Breast epithelium (tissue), 4 donors: ENCODE measurements around the gene PLD3. TPM values are rescaled to one million over a fixed set of nuclear protein-coding genes. Genes with fewer than 3 reads are reported as not detected.

Experiments used
- DNase-seq, 2 donors: peaks; one replicate each; pipeline ENCODE4 v3.0.0-alpha.2; 2019; ENCODE audit warnings: low spot score in 2 of 2
- H3K27ac ChIP-seq, 2 donors: fragments of 200-600 bp; sonication (generic) in 1 of 2; one replicate each; pipeline ENCODE4 v1.5.1; 2016 to 2019; ENCODE audit warnings: mild to moderate bottlenecking in 1 of 2
- H3K27me3 ChIP-seq, 2 donors: fragments of 200-600 bp; sonication (generic) in 1 of 2; one replicate each; pipeline versions ENCODE4 v1.5.1 to v1.6.0; 2017 to 2019; ENCODE audit warnings: control low read depth in 1 of 2, mild to moderate bottlenecking in 1 of 2
- H3K36me3 ChIP-seq: fragments of 200-600 bp; one replicate; pipeline ENCODE4 v1.5.1; 2019
- H3K4me1 ChIP-seq, 2 donors: fragments of 200-600 bp; sonication (generic); one replicate each; pipeline ENCODE4 v1.5.1; 2016 to 2019; ENCODE audit warnings: control low read depth in 1 of 2
- H3K4me3 ChIP-seq, 3 donors: fragments of 200-600 bp; sonication (generic); 1 replicate in 2 of 3; 2 replicates in 1 of 3; pipeline ENCODE4 v1.5.1; 2016 to 2019; ENCODE audit warnings: mild to moderate bottlenecking in 3 of 3, moderate library complexity in 2 of 3
- H3K9me3 ChIP-seq, 2 donors: fragments of 200-600 bp; sonication (generic) in 1 of 2; one replicate each; pipeline ENCODE4 v1.5.1; 2016 to 2019; ENCODE audit warnings: control low read depth in 1 of 2
- CTCF ChIP-seq, 3 donors: fragments of 450-650 bp; IDR thresholded peaks; one replicate each; pipeline ENCODE4 v1.5.1; 2016 to 2017; ENCODE audit warnings: antibody characterized with exemption in 3 of 3, mild to moderate bottlenecking in 3 of 3, moderate library complexity in 3 of 3
- POLR2A ChIP-seq: fragments of 450-650 bp; IDR thresholded peaks from one replicate; pipeline ENCODE4 v1.6.1; 2016; ENCODE audit warnings: antibody characterized with exemption, mild to moderate bottlenecking, moderate library complexity
- POLR2AphosphoS5 ChIP-seq, 3 donors: sonication (generic); formaldehyde crosslinking; IDR thresholded peaks; one replicate each; pipeline ENCODE4 v1.6.1; 2017; ENCODE audit warnings: antibody characterized with exemption in 3 of 3
- intact Hi-C: fragments of 100-400 bp; cut with DNase I; formaldehyde crosslinking; loops from one replicate; pipeline ENCODE4 v1.15.1; 2023; ENCODE audit warnings: low total_unique reads
- total RNA-seq, 3 donors: library from RNA; depleted of rRNA; stranded (reverse); fragments of >200 nt; gene quantifications; one replicate each; pipeline ENCODE4 v1.1.0, GENCODE V29; 2016

The PLD3 gene
- total RNA-seq, 3 donors from 2014 or later, result 165 to 473 (median 221) TPM

- DNase-seq, result no peak
- H3K27me3 ChIP-seq, result no peaks in the 10 kb centered on the region
- H3K4me3 ChIP-seq, result no peak overlapping the region
- no peaks in the 10 kb centered on the region for H3K4me1 ChIP-seq
- intact Hi-C loops, result no loop called here
- H3K27ac ChIP-seq, result no peak overlapping the region
- H3K9me3 ChIP-seq, result no peaks in the 10 kb centered on the region
- H3K36me3 ChIP-seq, result no peaks in the 10 kb centered on the region
- TF ChIP-seq POLR2AphosphoS5 (IDR thresholded peaks at IDR 0.05) (no peak), CTCF (IDR thresholded peaks at IDR 0.05) (no peak), POLR2A (no peak)
These were observed 25.6 kb downstream of the PLD3 start for GRCh38 chr19:40374084-40374483.

- Histone ChIP-seq H3K27me3 (no peaks in the 10 kb centered on the region), H3K27ac (no peak overlapping the region), H3K9me3 (no peaks in the 10 kb centered on the region), H3K4me3 (no peak overlapping the region), H3K36me3 (no peaks in the 10 kb centered on the region), H3K4me1 (no peaks in the 10 kb centered on the region)
- intact Hi-C loops, result no loop called here
- TF ChIP-seq POLR2AphosphoS5 (IDR thresholded peaks at IDR 0.05) (no peak), CTCF (IDR thresholded peaks at IDR 0.05) (no peak), POLR2A (no peak)
- no peak for DNase-seq
These were observed 27.9 kb downstream of the PLD3 start for GRCh38 chr19:40376286-40376862.

- H3K36me3 ChIP-seq, result no peaks in the 10 kb centered on the region
- intact Hi-C loops, result no loop called here
- H3K27ac ChIP-seq, result no peak overlapping the region
- no peak overlapping the region for H3K4me3 ChIP-seq
- TF ChIP-seq CTCF (IDR thresholded peaks at IDR 0.05), result no peak
- DNase-seq, result no peak
- no peaks in the 10 kb centered on the region for H3K9me3 ChIP-seq
- no peaks in the 10 kb centered on the region for H3K4me1 ChIP-seq
- no peaks in the 10 kb centered on the region for H3K27me3 ChIP-seq
These were observed 29.4 kb downstream of the PLD3 start for GRCh38 chr19:40377876-40378385.

- Histone ChIP-seq H3K9me3 (no peaks in the 10 kb centered on the region), H3K36me3 (no peaks in the 10 kb centered on the region), H3K4me1 (no peaks in the 10 kb centered on the region), H3K4me3 (no peak overlapping the region), H3K27ac (no peak overlapping the region), H3K27me3 (no peaks in the 10 kb centered on the region)
- TF ChIP-seq POLR2AphosphoS5 (IDR thresholded peaks at IDR 0.05) (no peak), POLR2A (no peak), CTCF (IDR thresholded peaks at IDR 0.05) (no peak)
- DNase-seq, result no peak
- intact Hi-C loops, result no loop called here
These were observed 30.0 kb downstream of the PLD3 start for GRCh38 chr19:40378509-40378908.

- DNase-seq, result no peak
These were observed 31.1 kb downstream of the PLD3 start for GRCh38 chr19:40379446-40380198.

More at GRCh38 chr19:40379446-40380198, 31.1 kb downstream of the PLD3 start:
- no peaks in the 10 kb centered on the region for H3K27me3 ChIP-seq
- H3K9me3 ChIP-seq, result no peaks in the 10 kb centered on the region
- no peaks in the 10 kb centered on the region for H3K4me1 ChIP-seq
- H3K4me3 ChIP-seq, result no peak overlapping the region
- H3K27ac ChIP-seq, result no peak overlapping the region
- intact Hi-C loops, result no loop called here
- H3K36me3 ChIP-seq, result no peaks in the 10 kb centered on the region
- TF ChIP-seq CTCF (IDR thresholded peaks at IDR 0.05) (no peak), POLR2A (no peak), POLR2AphosphoS5 (IDR thresholded peaks at IDR 0.05) (no peak)
